Measurements from ENCODE around the gene ENOX1.

GRCh38 chr13:43694146-43694664, 92.6 kb downstream of the ENOX1 start:
- TF ChIP-seq EZH2 (IDR thresholded peaks at IDR 0.05) (no peak), POLR2AphosphoS5 (IDR thresholded peaks at IDR 0.05; ENCODE audit: borderline replicate concordance, low read depth, low read length) (no peak)

Data from SK-N-MC (cell line).